GF-D8 (cell line): ENCODE measurements around the gene PRKCA.
A peak's percentile ranks its signal among the peaks of the same experiment; 100 is the strongest.
"Not testable (repeated sequence)": the region's sequence is repeated elsewhere in the genome, so short reads cannot be mapped to it uniquely, and the experiment has no call there.

Experiments
- DNase-seq: peaks from one replicate; lab custom pipeline; 2025; lab: John Stamatoyannopoulos, UW

PRKCA gene

GRCh38 chr17:66441101-66441661, 138.8 kb downstream of the PRKCA start:
- DNase-seq: no peak

DNA sequence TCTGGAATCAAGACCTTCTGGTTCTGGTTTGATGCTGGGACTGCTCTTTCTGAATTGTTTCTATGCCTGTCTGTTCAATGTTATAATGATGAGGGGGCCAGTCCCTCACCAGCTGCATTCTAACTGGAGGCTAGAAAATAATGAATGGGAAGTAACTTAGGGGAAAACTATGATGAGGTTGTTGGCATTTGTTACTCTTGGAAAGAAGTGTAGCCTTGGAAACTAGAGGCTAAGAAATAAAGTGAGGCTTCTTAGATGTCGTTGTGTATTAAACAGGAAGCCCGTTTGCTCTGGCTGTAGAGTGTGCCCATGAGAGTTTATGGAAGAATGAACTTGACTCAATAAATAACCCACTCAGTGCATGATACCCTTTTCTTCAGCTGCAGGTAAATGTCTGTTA, 140.8 kb downstream of the PRKCA start:
- DNase-seq: no peak

- DNase-seq: no peak
Observed at GRCh38 chr17:66443606-66444005, 141.2 kb downstream of the PRKCA start.

DNA sequence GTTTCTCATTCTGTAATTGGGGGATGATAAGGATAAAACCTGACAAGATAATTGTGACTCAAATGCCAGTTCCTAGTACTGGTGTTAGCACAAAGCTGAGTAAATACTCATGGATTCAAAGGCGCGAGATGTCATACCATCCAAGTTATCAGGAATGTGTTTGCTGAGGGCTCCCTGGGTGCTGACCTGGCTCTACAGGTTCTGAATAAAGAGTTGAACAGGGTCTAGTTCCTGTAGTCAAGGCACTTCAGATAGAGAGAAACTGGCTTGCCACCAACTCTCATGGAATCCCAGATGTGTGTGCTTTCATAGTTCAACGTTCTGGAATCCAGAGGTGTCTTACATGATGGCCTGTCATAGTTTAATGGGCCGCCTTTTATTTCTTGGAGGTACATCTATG, 141.6 kb downstream of the PRKCA start:
- no peak for DNase-seq

DNA sequence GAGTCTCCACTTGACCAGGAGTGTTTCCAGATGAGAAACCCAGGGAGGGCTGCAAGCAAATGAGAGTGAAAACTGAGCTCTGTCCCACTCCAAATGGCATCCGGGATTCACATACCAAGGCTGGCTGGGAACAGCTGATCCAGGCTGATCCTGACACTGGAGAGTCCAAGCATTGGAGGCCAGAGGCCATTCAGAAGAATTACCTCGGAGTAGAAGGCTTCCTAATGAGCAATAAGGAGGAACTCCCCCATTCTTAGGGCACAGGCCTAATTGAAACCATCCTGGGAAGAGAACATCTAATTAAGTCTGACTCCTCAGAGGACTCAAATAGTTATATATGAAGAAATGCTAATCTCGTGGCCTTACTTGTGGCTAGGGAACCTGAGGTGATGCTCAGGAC, 142.8 kb downstream of the PRKCA start:
- DNase-seq: no peak

GRCh38 chr17:66446419-66446818, 144.0 kb downstream of the PRKCA start:
- no peak for DNase-seq

DNA sequence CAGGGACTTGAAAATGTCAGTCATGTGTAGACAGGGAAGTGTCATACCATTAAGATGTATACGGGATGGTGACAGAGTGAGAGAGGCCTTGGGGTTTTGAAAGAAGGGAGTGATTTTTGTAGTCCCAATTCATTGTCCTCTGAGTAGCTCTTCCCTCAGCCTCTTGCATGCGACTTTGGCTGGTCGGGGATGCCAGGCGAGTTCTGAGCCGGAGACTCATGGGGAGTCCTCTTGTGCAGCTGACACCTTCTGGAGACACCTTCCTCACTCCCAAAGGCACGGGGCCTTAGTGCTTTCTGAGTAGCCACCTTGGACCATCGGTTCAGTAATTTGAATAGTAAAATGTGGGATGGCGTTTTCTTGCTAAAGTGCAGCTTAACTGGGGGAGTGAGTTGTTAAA, 144.7 kb downstream of the PRKCA start:
- DNase-seq: no peak

DNA sequence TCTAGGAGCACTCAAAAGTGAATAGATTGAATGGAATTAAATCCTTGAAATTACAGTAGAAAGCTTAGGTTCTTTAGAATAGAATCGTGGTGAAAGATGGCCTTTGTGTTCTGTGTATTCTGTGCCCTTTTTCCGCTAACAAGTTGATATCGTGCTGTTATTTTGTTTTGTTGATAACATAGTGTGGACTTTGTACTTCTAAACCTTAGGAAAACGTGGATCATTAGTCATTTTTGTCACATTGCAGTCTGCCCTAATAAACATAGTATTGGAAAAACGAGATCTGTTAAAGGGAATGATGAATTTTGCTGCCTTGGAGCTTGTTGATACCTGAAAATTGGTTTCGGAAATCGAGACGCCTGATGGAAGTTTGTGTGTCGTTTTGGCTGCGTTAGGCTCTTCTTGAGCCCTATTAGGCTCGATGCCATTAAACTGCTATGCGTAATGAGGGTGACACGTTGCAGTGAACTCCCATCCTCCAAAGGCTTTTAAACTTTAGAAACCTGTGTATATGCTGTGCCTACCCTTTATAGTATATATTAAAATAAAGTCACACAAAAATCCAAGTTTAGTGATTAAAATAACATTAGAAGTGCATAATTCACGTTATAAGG, 145.7 kb downstream of the PRKCA start:
- DNase-seq: no peak

GRCh38 chr17:66449418-66449977, 147.1 kb downstream of the PRKCA start:
- DNase-seq: no peak

GRCh38 chr17:66450008-66450851, 147.8 kb downstream of the PRKCA start:
- DNase-seq: no peak

DNA sequence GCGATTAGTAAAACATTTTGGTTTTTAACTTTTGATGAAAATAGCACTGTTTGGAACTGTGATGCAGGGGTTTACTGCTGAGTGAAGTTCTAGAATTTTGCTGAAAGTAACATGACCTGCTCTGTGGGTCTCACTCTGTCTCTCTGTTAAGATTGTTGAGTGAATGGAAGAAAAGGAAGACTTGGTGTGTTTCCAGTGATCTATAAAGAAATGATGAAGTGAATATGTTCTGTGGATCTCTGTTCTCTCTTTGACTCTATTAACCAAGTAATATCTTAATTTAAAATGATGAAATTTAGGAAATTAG, 148.4 kb downstream of the PRKCA start:
- no peak for DNase-seq

DNA sequence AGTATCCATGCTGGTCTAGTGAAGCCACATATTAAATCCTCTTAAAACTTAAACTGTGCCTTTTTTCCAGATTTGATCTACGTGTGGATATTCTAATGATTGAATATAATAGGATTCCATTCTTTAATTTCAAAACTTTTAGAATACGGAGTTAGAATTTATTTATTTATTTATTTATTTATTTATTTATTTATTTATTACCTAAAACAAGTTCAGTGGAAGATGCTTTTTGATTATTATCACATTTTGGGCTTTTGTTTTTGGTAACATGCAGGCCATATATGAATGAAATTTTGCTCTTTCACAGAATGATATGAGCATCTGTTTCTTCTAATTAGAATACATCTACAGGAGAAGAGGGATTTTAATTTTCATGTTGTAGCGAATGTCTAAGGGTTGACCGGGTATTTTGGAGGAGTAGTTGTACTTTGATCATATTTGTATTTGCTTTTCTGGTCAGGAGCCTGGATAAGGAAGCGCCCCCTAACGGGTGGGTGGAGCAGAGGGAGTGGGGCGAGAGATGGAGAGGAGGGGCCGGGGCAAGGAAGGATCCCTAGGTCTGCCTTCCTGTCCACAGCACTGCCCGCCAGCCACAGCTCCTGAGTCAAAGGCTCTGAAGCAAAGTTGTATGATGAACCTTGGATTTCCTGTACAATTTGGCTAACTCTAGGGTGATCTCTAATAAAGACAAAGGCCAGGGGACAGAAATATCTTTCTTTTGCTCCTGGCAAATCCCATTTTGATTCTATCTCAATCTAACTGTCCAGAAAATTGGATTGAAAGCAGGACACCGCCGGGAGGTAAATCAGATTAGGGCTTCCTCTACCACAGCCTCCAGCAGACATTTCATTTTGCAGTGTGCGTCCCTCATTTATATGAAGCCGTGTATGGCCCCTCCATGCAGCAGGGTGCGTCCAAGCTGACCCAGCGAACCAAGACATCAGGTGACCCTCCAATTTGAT, 149.1 kb downstream of the PRKCA start:
- DNase-seq: no peak

GRCh38 chr17:66455060-66455459, 152.6 kb downstream of the PRKCA start:
- no peak for DNase-seq

GRCh38 chr17:66457499-66457898, 155.1 kb downstream of the PRKCA start:
- DNase-seq: not testable (repeated sequence)

GRCh38 chr17:66458782-66459181, 156.4 kb downstream of the PRKCA start:
- DNase-seq: no peak

DNA sequence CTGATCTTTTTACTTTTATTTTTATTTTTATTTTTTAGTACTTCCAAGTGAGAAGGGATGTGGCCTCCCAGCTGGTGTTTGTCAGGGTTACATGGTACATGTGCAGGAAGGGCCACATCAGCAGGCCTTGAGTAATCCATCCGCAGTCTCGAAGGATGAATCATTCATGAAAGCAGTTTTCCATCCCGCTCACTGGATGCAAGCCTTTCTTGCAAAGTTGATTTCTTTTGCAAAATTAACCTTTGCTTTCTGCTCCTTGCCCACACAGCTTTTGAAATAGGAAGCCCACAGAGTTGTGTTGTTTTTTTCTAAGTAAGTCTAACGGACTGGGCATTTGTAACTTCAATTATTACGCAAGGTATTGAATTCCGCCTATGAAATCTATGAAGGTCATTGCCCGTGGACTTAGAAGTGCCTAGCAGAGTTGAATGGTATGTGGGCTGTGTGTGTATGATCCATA, 157.4 kb downstream of the PRKCA start:
- DNase-seq: peak; percentile 96

DNA sequence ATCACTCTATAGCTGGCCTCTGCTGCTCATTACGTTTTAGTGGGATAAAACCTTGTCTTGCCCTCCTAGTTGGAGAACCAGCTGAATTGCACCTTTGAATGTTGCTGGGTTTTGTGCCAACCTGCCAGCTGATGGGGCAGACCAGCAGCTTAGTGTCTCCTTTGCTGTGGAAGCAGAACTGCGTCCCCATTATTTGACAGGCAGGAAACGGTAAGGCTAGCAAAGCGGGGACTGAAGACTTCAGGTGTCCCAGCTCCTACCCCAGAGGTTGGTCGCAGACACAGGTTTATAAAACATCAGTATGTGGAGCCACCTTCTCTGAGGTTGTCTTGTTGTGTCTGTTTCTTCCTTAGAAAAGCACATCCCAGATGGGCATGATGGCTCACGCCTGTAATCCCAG, 158.1 kb downstream of the PRKCA start:
- DNase-seq: no peak

DNA sequence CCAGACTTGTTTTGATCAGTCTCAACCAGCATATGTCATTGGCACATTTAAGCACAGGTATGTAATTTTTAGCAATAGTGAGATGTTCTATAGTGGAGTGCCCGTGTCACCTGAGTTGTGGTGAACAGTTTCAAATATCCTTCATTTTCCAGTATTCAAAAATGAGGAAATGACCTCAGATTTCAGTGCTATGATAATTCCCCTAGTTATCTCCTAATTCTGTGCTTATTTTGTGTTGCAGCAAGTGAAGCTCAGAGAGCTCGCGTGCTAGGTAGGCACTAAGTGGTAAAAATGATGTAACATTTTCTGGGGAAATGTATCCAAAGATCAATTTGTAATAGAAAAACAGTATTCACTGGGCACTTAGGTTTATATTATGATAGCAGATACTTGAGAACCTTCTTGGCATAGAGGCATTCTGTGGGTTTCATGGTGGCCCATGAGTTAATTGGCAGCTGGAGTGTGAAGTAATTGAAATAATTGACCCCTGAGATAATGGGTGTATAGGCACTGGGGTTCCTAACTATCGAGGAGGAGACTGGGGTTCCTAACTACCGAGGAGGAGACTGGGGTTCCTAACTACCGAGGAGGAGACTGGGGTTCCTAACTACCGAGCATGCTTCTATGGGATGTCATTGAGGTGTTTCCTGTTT, 159.1 kb downstream of the PRKCA start:
- DNase-seq: no peak

DNA sequence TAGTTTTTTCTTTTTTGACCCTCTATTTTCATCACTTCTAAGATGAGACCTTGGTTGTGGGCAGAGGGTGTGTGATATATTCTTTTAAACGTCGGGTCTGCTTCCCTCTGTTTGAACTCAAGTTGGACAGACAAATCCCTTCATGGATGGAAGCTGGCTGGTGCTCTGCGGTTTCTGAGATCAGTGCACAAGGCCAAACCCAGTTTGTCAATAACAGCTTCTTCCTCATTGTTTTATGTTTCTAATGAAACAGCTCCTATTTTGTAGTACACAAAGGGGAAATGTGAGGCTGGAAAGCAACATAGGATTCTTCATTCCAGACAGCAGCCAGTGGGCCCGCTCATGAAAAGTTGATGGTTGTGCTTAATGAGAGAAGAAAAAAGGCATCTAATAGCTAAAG, 159.6 kb downstream of the PRKCA start:
- DNase-seq: no peak

- DNase-seq: no peak
Observed at GRCh38 chr17:66464921-66465320, 162.5 kb downstream of the PRKCA start.

- no peak for DNase-seq
Observed at GRCh38 chr17:66465701-66466100, 163.3 kb downstream of the PRKCA start.
